ENCODE measurements around the gene ALMS1.
"Not testable (repeated sequence)": the region's sequence is repeated elsewhere in the genome, so short reads cannot be mapped to it uniquely, and the experiment has no call there.

Gene ALMS1

GRCh38 chr2:73614997-73615396, 229.4 kb downstream of the ALMS1 start:
- Histone ChIP-seq H3K36me3 (ENCODE audit: insufficient read depth, low read length) (no peaks in the 10 kb centered on the region), H3K4me3 (ENCODE audit: low read depth in 1 of 2, low read length in 2 of 2) (no peak overlapping the region), H3K27ac (ENCODE audit: low read length) (no peak overlapping the region), H2AFZ (ENCODE audit: low read depth, low read length) (no peak overlapping the region), H3K9me3 (ENCODE audit: insufficient read depth, low read length, severe bottlenecking) (no peaks in the 10 kb centered on the region), H3K9ac (ENCODE audit: low read depth, low read length) (no peak overlapping the region), H4K20me1 (ENCODE audit: insufficient read depth, low read length) (no peaks in the 10 kb centered on the region), H3K79me2 (ENCODE audit: insufficient read depth, low read length) (no peaks in the 10 kb centered on the region), H3K4me1 (ENCODE audit: insufficient read depth, low read length) (no peaks in the 10 kb centered on the region), H3K27me3 (ENCODE audit: insufficient read depth, low read length, poor library complexity) (no peaks in the 10 kb centered on the region), H3K4me2 (ENCODE audit: insufficient read depth, low read length) (no peak overlapping the region)
- TF ChIP-seq EZH2 (IDR thresholded peaks at IDR 0.05; ENCODE audit: borderline replicate concordance, low read depth, low read length, severe bottlenecking) (no peak), CTCF (IDR thresholded peaks at IDR 0.05; ENCODE audit: borderline replicate concordance, extremely low read depth, low read length, poor library complexity, severe bottlenecking) (no peak)
- DNase-seq (no peak), ATAC-seq (ENCODE audit: insufficient read depth, low read depth) (no peak)

DNA sequence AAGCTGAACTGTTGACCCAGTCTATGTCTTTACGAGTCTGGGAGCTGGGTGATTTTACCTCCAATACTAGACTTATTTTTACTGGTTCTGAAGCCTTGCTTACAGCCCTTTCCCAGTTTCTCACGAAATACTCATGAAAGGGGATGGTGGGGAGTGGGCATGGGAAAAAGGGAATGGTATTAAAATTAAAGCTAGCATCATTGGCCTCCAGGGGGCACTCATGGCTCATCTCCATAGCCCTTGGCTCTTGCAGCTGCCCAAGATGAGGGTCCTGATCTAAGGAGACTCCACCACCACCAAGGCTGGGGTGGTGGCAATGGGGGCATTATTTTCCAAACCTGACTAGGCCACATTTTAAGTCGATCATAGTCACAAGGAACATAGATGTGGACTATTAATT, 234.3 kb downstream of the ALMS1 start:
- peak; percentile 58; the same call in 1 of the 3 replicates for ATAC-seq (ENCODE audit: insufficient read depth, low read depth)
- H3K36me3 ChIP-seq (ENCODE audit: insufficient read depth, low read length); H3K4me1 ChIP-seq (ENCODE audit: insufficient read depth, low read length); DNase-seq; H3K4me3 ChIP-seq (ENCODE audit: low read depth in 1 of 2, low read length in 2 of 2); H2AFZ ChIP-seq (ENCODE audit: low read depth, low read length); H3K27ac ChIP-seq (ENCODE audit: low read length); H3K27me3 ChIP-seq (ENCODE audit: insufficient read depth, low read length, poor library complexity); H3K9ac ChIP-seq (ENCODE audit: low read depth, low read length); H4K20me1 ChIP-seq (ENCODE audit: insufficient read depth, low read length); H3K9me3 ChIP-seq (ENCODE audit: insufficient read depth, low read length, severe bottlenecking); H3K4me2 ChIP-seq (ENCODE audit: insufficient read depth, low read length); H3K79me2 ChIP-seq (ENCODE audit: insufficient read depth, low read length): not testable (repeated sequence)
- TF ChIP-seq CTCF (IDR thresholded peaks at IDR 0.05; ENCODE audit: borderline replicate concordance, extremely low read depth, low read length, poor library complexity, severe bottlenecking), result peak; percentile 47

DNA sequence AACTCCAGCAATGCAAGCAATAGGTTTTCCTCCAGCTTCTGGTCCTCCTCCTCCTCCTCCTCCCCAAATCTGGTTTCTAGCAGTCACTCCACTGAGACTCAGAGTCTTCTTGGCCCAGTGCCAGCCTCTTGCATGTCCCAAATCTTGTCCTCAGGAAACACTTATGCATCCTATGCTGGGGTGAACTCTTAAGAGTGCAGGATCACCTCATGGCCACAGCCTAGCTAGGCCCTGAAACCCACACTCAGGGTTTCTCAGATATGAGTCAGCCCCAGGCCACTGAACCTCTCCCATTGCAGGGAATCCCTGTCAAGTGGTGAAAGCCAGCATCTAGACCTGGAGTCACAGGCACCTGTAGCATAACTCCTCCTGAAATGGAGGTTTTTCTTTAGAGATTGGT, 238.4 kb downstream of the ALMS1 start:
- H3K4me3 ChIP-seq (ENCODE audit: low read depth in 1 of 2, low read length in 2 of 2); H3K9ac ChIP-seq (ENCODE audit: low read depth, low read length); ATAC-seq (ENCODE audit: insufficient read depth, low read depth); H3K79me2 ChIP-seq (ENCODE audit: insufficient read depth, low read length); H3K36me3 ChIP-seq (ENCODE audit: insufficient read depth, low read length); H3K27me3 ChIP-seq (ENCODE audit: insufficient read depth, low read length, poor library complexity); DNase-seq; H3K9me3 ChIP-seq (ENCODE audit: insufficient read depth, low read length, severe bottlenecking); H3K4me2 ChIP-seq (ENCODE audit: insufficient read depth, low read length); H3K4me1 ChIP-seq (ENCODE audit: insufficient read depth, low read length); H4K20me1 ChIP-seq (ENCODE audit: insufficient read depth, low read length); H2AFZ ChIP-seq (ENCODE audit: low read depth, low read length); H3K27ac ChIP-seq (ENCODE audit: low read length): not testable (repeated sequence)

- H3K79me2 ChIP-seq (ENCODE audit: insufficient read depth, low read length); H3K27ac ChIP-seq (ENCODE audit: low read length); H3K4me1 ChIP-seq (ENCODE audit: insufficient read depth, low read length); H2AFZ ChIP-seq (ENCODE audit: low read depth, low read length); DNase-seq; H3K4me3 ChIP-seq (ENCODE audit: low read depth in 1 of 2, low read length in 2 of 2); H3K36me3 ChIP-seq (ENCODE audit: insufficient read depth, low read length); H4K20me1 ChIP-seq (ENCODE audit: insufficient read depth, low read length); ATAC-seq (ENCODE audit: insufficient read depth, low read depth); H3K4me2 ChIP-seq (ENCODE audit: insufficient read depth, low read length); H3K27me3 ChIP-seq (ENCODE audit: insufficient read depth, low read length, poor library complexity); H3K9me3 ChIP-seq (ENCODE audit: insufficient read depth, low read length, severe bottlenecking); H3K9ac ChIP-seq (ENCODE audit: low read depth, low read length): not testable (repeated sequence)
Observed at GRCh38 chr2:73624625-73625024, 239.0 kb downstream of the ALMS1 start.

GRCh38 chr2:73626237-73626636, 240.6 kb downstream of the ALMS1 start:
- not testable (repeated sequence) for DNase-seq; H2AFZ ChIP-seq (ENCODE audit: low read depth, low read length); H3K79me2 ChIP-seq (ENCODE audit: insufficient read depth, low read length); ATAC-seq (ENCODE audit: insufficient read depth, low read depth); H3K27me3 ChIP-seq (ENCODE audit: insufficient read depth, low read length, poor library complexity); H3K36me3 ChIP-seq (ENCODE audit: insufficient read depth, low read length); H3K27ac ChIP-seq (ENCODE audit: low read length); H3K9ac ChIP-seq (ENCODE audit: low read depth, low read length); H3K4me3 ChIP-seq (ENCODE audit: low read depth in 1 of 2, low read length in 2 of 2); H3K4me1 ChIP-seq (ENCODE audit: insufficient read depth, low read length); H4K20me1 ChIP-seq (ENCODE audit: insufficient read depth, low read length); H3K9me3 ChIP-seq (ENCODE audit: insufficient read depth, low read length, severe bottlenecking); H3K4me2 ChIP-seq (ENCODE audit: insufficient read depth, low read length)

DNA sequence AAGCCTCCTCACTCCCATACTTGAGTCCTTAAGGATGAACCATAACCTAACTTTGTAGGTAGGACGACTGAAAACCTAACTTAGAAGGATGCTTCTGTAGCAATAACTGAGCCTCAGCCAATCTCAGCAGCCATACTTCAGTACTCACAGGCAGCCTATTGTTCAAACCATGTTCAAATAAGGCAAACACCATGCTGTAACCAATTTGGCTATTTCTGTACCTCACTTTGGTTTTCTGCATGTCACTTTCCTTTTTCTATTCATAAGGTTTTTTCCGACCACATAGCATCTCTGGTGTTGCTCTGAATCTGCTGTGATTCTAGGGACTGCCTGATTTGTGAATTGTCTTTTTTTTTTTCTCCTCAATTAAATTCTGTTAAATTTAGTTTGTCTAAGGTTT, 242.9 kb downstream of the ALMS1 start:
- H3K4me3 ChIP-seq (ENCODE audit: low read depth in 1 of 2, low read length in 2 of 2); H3K9me3 ChIP-seq (ENCODE audit: insufficient read depth, low read length, severe bottlenecking); H3K27ac ChIP-seq (ENCODE audit: low read length); DNase-seq; H3K4me2 ChIP-seq (ENCODE audit: insufficient read depth, low read length); H3K4me1 ChIP-seq (ENCODE audit: insufficient read depth, low read length); H2AFZ ChIP-seq (ENCODE audit: low read depth, low read length); ATAC-seq (ENCODE audit: insufficient read depth, low read depth); H3K79me2 ChIP-seq (ENCODE audit: insufficient read depth, low read length); H3K36me3 ChIP-seq (ENCODE audit: insufficient read depth, low read length); H3K9ac ChIP-seq (ENCODE audit: low read depth, low read length); H3K27me3 ChIP-seq (ENCODE audit: insufficient read depth, low read length, poor library complexity); H4K20me1 ChIP-seq (ENCODE audit: insufficient read depth, low read length): not testable (repeated sequence)
